ENCODE data around the gene GREB1.

The GREB1 gene, protein sequence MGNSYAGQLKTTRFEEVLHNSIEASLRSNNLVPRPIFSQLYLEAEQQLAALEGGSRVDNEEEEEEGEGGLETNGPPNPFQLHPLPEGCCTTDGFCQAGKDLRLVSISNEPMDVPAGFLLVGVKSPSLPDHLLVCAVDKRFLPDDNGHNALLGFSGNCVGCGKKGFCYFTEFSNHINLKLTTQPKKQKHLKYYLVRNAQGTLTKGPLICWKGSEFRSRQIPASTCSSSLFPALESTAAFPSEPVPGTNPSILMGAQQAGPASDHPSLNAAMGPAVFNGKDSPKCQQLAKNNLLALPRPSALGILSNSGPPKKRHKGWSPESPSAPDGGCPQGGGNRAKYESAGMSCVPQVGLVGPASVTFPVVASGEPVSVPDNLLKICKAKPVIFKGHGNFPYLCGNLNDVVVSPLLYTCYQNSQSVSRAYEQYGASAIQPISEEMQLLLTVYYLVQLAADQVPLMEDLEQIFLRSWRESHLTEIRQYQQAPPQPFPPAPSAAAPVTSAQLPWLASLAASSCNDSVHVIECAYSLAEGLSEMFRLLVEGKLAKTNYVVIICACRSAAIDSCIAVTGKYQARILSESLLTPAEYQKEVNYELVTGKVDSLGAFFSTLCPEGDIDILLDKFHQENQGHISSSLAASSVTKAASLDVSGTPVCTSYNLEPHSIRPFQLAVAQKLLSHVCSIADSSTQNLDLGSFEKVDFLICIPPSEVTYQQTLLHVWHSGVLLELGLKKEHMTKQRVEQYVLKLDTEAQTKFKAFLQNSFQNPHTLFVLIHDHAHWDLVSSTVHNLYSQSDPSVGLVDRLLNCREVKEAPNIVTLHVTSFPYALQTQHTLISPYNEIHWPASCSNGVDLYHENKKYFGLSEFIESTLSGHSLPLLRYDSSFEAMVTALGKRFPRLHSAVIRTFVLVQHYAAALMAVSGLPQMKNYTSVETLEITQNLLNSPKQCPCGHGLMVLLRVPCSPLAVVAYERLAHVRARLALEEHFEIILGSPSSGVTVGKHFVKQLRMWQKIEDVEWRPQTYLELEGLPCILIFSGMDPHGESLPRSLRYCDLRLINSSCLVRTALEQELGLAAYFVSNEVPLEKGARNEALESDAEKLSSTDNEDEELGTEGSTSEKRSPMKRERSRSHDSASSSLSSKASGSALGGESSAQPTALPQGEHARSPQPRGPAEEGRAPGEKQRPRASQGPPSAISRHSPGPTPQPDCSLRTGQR (N-terminal part only)

DNA sequence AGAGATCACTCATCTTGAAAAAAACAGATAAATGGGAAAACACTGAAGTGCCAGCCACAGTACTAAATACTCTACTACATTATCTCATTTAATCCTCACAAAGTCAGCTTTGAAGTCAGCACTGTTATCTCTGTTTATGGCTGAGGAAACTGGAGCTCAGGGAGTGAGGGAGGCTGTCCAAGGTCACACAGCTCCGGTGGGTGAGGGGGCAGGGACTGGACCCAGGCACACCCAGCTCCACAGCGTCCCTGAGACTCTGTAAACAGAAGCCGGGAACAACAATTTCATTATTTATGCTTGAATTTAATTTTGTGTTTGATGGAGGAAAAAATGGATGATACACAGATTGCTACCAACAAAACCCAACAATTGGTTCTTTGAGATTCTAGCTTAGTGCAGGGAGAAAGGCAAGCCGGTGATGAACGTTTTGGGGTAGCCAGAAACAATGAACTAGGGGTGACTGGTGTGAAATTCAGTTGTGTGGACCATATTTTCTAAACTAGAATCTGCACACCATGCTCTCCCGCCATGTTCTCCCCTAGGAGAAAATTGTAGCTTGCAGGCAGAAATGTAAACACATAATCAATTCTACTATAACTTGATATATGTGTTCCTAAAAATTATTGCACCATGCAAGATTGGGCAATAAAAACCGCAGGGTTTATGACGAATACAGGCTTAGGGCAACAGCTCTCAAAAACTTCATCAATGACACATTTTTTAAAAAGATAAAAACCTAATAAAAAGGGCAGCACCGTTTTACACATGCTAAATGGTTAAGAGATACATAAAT lies at the start of gene GREB1:
Gene GREB1, plus strand, starts transcription at position 768 of the 793 bp plus-strand sequence. CDS start 22,570 bp downstream, outside the sequence.
- DNase-seq, result peak; percentile 50

DNA sequence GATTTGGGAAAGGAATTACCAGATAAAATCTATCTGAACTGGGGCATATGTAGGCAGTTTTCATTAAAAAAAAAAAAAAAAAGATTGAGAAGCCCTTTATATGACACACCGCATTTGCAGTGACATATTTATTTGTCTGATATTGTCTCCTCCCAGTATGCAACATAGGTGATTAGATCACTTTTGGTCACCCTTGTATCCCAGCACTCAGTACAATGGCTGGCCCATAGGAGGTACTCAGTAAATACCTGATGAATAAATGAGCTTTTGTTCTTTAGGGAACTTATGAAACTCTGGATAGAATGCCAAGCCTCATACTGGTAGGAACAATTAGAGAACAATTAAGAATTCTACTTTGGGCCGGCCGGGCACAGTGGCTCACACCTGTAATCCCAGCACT lies 45.0 kb upstream of the GREB1 start:
- DNase-seq, result no peak

DNA sequence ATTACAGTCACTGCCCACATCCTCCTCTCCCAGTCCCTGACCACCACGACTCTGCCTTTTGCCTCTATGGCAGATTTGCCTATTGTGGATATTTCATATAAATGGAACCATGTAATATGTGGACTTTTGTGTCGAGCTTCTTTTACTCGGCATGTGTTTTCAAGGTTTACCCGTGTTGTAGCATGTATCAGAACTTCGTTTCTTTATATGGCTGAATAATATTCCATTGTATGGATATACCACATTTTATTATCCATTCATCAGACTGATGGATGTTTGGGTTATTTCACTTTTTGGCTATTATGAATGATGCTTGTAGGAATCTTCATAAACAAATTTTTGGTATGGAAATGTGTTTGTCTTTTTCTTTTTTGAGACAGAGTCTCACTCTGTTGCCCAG lies 43.7 kb upstream of the GREB1 start:
- no peak for DNase-seq

DNA sequence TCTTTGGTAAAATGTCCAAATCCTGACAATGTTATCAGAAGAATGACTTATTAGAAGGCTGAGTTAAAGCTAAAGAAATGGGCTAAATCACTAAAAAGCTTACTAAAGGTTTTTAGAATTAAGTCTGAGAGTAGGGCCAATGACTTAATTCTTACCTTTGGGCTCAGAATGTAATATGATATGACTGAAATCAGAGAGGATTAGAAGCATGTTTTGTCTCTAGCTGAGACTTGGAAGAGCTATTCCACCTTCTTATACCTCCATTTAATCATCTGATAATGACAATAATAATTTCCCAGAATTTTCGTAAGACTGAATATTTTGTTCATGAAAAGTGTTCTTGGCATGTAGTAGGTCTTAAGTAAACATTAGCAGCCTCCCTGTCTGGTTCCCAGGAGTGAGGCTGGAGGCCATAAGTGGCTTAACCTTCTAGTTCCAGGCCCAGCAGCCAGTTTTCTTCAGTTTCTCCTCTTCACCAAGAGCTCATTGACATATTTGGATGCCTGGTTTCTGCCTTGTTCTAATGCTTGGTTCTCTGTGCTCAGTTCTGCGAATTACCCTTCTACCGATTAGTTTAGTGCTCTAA lies 42.4 kb upstream of the GREB1 start:
- DNase-seq, result no peak

DNA sequence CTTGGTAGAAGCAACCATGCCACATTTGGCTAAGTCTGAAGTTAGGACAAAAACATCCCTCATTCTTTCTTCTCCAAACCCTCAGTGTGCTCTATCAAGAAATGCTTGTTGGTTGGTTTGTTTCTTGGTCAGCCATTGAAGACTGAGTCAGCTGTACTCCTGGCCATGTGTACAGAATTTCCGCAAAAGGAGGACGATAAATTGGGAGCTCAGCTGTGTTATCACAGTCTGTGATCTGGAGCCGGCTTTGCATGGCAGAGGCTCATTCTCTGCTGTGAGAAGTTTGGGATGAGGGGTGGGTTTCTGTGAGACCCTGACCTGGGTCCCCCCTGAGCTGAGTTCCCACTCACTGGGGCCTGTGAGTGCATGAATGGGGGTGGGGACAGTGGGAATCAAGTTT lies 41.6 kb upstream of the GREB1 start:
- no peak for DNase-seq

DNA sequence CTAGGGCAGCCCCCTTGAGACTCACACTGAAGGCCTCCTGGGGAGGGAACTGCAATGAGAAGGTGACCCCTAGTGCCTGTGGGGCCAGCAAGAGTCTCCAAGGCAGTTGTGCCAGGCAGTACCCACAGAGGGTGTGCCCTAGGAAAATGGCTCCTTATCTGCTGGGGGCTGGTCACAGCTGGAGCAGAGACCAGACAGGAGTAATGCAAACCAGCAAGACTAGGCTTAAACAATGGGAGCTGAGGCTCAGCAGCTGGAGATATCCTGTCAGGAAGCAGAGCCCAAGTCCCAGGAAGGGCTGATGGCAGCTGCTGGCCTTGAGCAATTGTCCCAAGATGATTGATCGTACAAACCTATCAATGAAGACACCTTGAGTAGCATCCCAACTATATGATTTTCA lies 41.1 kb upstream of the GREB1 start:
- no peak for DNase-seq

DNA sequence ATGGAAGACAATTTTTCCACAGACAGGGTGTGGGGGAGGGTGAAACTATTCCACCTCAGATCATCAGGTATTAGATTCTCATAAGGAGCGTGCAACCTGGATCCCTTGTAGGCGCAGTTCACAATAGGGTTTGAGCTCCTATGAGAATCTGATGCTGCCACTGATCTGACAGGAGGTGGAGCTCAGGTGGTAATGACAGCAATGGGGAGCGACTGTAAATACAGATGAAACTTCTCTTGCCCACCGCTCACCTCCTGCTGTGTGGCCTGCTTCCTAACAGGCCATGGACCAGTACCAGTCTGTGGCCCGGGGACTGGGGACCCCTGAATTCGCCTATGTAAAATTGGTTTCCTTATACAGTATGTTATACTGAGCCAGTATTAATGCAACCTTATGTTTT lies 40.6 kb upstream of the GREB1 start:
- DNase-seq, result no peak

DNA sequence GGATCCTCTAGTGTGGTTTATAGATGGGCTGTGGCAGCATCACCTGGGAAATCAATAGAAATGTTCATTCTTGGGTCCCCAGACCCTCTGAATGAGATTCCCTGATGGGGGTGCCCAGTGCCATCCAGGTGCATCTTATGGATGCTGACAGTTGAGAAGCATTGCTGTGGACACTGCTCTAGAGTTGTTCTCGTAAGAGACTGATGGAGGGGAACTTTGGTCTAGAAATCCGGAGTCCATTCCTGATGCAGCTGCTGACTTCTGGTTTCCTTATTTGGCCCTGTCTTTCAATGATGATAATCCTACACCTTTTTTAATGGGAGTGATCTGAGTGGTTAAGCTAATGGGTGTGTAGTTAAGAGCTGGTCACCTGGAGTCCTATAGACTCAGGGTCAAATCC lies 39.5 kb upstream of the GREB1 start:
- DNase-seq, result no peak

DNA sequence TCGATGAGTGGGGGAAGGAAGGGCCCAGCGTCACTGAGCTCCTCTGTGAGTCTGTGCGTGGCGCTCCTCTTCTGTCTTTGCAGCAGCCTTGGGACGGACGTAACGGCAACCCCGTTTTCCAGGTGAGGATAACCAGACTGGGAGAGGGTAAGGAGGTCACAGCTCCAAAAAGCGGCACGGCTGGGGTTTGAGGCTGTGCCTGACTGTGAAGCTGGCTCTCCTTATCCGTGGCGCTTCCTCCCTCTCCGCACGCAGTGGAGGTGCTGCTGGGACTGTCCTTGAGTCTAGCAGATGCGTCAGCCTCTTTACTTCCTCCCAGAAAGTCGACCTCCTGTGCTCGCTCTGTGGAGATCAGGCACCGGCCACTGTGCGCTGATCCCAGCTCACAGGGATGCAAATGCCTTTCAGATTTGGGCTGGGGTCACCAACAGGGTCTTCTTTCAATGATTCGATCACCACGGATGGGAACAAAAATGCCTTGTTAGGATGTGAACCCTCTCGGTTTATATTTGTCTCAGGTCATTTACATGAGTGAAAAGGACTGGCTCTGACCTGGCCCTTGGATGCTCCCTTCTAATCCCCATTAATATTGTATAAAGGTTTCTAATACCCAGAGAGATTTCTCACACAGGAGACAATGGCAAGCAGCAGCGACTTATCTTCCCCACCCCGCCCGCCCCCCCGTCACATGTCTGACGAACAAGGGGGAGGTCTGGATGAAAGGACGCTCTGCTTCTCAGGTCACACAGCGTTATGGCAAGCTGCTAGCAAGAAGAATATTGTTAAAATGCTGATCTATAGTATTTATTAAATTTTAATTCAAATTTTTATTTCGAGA lies 37.8 kb upstream of the GREB1 start:
- DNase-seq, result no peak

DNA sequence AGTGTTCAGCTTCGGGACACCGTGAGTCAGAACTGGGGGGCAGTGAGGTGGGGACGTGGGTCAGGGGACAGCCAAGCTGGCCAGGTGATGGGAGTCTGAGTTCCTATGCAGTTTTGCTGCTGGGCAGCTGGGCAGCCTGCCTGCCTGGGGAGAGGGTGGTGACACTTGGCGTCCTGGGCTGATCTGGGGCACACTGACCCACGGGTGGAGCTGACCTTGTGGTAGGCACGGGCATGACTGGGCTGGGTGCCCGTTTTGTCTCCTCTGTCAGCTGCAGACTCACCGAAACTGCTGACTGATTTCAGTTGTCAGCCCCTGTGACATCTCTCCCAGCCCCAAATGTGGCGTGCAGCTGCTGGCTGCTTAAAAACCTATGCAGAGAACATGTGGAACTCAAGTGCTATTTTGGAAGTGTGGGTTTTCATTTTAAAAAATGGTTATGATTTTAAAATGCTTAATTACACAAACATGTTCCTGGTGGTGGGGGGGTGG lies 35.3 kb upstream of the GREB1 start:
- peak; percentile 9 for DNase-seq

DNA sequence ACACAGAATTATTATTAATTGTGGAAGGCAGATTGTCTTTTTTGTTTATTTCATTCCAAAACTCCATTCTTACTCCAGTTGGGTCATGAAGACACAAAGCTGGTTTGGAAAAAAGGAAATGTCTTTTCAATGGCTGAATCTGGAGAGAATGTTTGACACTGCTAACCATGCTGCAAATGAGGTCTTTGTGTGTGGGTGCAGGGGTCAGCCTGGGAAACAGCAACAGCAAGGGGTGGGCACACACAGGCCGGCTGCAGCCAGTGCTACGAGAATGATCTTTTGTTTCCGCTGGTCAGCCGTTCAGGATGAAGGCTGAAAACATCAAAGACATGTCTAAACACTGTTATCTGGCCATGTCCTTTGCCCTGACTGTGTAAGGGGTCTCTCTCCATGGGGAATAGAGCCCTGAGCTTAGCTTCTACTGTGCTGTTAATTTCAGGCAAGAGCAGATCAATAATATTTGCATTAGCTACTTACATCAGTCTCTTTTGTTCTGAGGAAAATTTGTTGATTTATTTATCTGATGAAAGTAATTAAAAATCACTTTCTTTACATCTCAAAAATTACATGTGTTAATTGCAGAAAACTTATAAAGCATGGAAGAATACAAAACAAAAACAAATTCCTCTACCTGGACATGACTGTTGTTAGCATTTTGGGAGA lies 34.6 kb upstream of the GREB1 start:
- DNase-seq, result no peak

DNA sequence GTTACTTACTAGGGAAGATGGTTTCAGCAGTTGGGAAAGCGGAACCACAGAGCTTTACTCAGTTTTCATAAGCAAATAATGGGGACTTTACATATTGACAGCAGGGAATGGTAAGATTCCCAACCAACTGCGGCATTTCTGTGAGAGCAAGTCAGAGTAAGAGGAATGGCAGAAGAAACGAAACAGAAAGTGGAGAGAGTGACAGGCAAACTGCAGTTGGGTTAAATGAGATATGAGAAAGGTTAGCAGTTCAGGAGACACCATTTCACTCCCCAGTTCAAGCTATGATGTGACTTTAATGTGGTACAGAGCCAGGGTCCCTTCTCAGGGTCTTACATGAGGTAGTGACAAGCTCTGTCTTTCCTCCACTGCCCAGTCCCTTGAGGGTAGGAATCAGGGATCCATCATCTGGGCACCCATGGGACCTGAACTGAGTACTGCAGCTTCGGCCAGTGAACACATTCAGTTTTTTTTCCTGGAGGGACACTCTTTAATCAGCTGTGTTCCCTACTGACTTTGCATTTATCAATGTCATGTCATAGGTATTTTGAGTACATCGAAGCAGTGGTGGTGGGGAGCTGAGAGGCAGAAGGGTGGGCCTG lies 33.0 kb upstream of the GREB1 start:
- no peak for DNase-seq

DNA sequence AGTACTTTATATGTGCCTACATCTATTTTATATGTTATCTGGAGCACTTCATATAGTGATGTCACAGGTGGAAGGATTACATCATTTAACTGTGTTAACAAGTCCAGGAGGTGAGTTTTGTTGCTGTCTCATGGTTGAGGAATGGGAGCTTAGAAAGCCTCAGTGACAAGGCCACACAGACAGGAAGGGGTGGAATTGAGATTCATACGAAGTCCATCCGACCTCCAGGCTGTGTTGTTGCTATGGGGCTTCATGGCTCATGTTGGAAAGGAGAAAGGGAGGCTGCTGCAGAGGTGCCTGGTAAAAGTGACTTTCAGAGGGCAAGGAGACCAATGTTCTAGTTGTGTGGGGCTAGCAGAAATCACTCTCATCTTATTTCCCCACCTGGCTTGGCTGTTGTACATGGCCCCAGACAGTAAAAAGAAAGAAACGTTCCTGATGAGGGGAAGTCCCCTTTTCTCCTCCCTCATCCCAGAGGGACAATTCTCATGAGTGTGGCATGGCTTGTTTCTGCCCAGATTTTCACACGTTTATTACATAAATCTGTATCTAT lies 31.0 kb upstream of the GREB1 start:
- peak; percentile 17 for DNase-seq

DNA sequence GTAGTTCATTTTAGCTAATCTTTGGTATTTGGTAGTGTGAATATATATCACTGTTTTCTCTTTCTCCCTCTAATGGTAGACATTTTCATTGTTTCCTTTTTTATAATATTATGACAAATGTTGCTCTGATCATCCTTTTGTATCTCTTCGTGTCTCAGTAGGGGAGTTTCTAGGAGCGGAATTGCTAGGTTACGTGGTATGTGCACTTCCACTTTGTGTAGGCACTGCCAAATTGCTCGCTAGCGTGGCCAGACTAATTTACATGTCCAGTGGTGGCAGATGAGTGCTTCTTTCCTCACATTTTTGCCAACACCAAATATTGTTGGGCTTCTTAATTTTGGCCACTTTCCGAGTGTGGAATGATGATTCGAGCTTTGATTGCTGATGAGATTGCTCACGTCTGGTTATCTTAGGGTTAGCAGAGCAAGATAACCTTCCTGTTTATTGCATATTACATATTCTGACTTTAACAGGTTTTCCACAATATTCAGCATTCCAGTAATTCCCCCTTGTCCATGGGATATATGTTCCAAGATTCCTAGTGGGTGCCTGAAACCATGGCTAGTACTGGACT lies 30.4 kb upstream of the GREB1 start:
- DNase-seq, result no peak

DNA sequence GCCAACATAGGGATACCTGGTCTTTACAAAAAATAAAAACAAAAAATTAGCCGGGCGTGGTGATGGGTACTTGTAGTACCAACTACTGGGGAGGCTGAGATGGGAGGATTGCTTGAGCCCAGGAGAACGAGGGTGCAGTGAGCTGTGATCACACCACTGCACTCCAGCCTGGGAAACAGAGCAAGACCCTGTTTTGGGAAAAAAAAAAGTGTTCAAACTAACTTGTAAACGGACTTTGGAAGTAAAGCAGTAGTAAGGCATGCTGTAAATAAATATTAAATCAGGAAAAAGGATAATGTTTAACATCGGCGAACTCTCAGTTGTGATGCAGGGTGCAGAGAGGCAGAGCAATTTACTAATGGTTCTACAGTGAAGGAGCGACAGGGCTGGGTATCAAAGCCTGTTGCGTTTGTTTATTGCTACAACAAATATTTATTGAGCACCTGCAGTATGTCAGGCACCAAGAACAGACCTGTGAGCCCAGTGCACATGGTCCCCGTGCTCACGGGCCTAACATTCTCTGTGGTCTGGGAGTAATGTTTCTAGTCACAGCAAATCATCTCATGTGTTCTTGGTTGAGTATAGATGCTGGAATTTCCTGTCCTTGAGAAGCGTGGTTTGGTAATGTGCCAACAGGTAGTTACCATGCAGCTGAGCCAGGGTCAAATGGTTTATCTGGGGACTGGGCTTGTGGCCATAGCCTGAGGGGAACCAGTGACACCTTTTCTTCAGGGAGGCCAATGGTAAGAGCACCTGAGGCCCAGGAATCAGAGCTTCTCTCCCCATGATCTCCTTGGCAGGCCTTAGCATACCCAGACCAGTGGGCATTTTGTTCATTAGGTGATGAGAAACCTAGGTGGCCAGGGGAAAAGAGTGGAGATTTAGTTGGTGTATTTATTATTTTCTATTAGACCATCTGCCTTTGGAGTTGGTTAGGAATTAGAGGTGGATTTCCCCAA lies 27.9 kb upstream of the GREB1 start:
- DNase-seq, result peak; percentile 8

DNA sequence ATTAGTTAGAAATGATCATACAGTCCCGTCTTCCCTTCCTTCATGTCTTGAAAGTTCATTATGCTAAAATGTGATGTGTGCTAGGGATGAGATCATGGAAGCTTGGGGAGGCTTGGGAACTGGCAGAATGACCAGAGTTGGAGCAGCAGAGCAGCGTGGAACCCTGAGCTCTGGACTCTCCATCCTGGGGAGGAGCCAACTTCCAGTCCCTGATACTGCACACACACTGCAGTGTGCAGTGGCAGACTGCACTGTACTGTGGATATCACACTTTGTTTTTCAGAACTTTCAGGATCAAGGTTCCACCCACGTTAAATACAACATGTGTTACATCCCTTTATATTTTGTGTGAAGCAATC lies 27.3 kb upstream of the GREB1 start:
- DNase-seq, result no peak

DNA sequence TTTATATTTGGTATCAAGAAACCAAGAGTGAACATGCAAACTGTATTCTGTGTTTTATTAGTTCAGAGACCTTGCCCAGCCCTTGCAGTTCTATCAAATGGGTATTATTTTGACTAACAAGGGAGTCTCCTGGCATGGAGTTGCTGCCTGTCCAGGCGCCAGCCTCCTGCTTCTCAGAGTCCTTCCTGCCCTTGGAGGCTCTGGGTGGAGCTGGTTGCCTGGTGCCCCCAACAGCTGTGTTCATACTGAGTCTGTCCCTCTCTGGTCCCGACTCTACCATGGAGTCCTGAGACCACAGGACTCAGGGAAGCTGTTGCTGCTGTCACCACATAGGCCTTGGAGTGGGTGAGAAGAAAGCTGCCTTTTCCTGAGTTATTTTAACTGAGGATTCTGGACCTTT lies 26.3 kb upstream of the GREB1 start:
- DNase-seq, result no peak

DNA sequence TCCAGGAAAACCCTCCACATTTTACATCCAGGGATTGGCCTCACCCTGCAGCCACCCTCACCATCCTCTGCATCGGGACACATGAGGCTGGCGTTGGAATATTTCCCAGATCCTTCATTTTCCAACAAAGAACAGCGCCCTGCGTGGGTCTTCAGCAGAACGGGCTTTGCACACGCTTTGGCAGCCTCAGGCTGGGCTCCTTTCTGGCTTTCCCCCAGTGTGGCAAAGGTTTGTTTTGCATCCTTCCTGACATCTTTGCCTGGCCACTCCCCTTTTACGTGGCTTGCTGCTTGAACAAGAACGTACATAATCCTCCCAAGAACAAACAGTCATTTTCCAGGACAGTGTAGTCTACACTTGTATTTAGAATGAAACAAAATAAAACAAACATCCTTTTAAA lies 25.6 kb upstream of the GREB1 start:
- no peak for DNase-seq

All from EL (cell line).